Stimulated activated CD8-positive, alpha-beta memory T cell treated with anti-CD3 and anti-CD28 coated beads, Interleukin-7, amount 100 ng/mL, for 24 hours (primary cell): ENCODE data around the gene PARP14.
"Not testable (repeated sequence)": the region's sequence is repeated elsewhere in the genome, so short reads cannot be mapped to it uniquely, and the experiment has no call there.

Experiments
- DNase-seq: peaks from one replicate; pipeline ENCODE4 v3.0.0-alpha.2; 2020; ENCODE audit warnings: low read depth

Gene PARP14

DNA sequence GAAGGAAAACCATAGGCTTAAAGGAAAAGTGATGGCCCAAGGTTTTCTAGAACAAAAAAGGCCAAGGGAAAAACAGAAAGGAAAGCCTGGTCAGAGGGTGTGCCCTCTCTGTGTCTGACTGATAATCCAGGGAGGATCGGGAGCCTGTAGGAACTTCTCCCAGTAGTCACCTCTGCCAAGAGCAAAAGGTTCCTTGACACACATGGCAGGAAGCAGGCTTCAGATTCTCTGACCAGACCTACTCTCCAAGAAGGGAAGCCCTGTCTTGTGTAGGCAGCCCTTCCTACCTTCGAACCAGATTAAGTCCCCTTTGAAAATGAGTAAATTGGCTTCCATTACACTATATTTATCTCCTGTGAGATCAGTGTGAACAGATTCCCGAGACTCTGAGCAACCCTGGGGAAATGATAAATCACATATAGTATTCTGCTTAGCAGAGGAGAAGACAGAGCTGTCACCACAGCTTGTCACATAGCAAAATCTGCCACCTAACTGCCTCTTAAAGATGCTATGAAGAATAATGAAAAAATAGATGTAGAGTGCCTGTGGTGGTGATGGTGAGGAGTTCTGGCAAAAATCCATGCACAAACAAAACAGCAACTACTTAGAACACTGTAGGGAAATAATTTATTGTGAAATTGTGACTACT lies 38.8 kb downstream of the PARP14 start:
- no peak for DNase-seq

DNA sequence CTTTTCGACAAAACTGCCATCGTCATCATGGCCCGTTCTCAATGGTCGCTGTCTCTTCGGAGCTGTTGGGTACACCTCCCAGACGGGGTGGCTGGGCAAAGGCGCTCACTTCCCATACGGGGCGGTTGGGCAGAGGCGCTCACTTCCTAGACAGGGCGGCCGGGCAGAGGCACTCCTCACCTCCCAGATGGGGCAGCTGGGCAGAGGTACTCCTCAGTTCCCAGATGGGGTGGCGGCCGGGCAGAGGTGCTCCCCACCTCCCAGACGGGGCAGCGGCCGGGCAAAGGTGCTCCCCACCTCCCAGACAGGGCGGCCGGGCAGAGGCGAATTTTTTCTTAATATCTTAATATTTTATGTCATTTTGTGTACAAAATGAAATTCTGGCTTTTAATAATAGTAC lies 44.5 kb downstream of the PARP14 start:
- no peak for DNase-seq

DNA sequence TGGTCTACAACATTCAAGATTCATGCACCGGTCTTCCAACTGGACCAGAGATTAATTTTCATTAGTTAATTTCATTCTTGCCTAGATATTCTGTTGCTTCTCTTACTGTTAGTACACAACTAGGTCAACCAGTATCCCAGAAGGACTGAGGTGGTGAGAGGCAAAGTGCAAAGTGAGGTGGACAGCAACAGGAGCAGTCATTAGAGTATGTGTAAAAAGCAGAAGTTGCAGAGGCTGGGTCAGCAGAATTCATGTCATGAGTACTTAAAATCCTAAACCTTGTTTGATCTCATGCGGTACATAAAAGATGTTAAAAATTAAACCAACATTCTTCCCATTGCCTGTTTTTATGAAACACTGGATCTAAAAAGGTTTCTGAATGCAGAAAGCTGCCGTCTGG lies 46.7 kb downstream of the PARP14 start:
- DNase-seq: no peak

DNA sequence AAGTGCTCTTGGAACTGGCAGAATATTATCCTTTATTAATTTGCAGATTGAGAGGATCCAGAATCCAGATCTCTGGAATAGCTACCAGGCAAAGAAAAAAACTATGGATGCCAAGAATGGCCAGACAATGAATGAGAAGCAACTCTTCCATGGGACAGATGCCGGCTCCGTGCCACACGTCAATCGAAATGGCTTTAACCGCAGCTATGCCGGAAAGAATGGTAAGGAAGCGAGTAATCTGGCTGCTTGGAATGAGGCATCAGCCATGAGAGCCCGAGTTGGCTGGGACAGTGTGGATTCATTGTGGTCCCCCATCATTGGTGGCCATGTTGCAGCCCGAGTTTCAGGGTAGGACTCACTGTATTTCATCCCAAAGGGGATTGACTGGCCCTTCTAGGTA lies 47.1 kb downstream of the PARP14 start:
- DNase-seq: no peak

DNA sequence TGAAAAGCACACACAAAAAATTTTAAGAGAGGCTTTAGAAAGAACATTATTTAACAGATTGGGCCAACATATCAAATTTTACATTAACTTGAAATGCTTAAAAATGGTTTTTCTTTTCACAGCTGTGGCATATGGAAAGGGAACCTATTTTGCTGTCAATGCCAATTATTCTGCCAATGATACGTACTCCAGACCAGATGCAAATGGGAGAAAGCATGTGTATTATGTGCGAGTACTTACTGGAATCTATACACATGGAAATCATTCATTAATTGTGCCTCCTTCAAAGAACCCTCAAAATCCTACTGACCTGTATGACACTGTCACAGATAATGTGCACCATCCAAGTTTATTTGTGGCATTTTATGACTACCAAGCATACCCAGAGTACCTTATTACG lies 47.5 kb downstream of the PARP14 start:
- no peak for DNase-seq

DNA sequence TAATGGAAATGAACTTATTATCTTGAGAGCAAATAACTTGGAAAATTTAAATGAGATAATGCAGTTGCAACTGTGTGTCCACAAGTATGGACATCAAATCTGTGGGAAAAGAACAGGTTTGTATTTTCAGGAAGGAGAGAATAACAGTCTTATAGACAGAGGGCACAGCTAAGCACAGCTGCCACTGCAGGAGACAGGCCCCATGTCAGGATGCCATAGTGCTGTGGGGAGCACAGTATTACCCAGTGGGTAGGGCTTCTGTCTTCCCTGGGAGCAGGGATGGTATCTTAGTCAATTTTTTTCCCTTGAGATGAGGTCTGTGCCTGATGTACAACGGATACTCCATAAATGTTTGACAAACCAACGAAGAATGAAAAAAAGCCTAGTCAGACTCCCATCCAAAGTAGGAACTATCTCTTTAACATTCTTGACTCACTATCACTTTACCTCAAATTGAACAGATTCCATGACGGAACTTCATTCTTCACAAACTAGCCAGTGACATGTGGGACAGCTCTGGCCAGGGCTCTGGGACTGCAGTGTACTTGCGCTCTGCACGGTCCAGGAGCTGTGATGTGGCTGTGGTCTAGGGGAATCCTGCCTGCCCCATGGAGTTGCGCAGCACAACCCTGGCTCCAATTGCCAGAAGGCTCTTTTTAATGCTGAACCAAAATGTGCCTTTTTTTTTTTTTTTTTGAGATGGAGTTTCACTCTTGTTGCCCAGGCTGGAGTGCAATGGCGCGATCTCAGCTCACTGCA lies 48.3 kb downstream of the PARP14 start:
- no peak for DNase-seq

DNA sequence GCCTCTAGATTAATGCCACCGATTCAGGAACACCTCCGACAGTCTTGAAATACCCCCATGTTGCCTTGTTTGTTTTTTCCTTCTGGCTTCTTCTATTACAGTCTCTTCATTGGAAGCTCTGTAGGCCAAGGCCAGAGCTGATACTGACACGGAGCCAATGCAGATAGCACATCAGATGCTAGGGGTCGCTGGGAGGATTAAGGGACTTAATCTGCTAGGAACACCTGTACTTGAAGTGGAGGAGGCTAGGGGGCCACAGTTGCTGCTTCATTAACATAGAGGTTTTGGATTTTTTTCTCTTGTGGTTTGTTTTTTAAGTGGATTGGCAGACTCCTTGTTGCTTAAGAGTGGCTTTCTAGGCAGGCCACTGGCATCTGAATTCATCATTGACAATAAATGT lies 49.6 kb downstream of the PARP14 start:
- DNase-seq: no peak

DNA sequence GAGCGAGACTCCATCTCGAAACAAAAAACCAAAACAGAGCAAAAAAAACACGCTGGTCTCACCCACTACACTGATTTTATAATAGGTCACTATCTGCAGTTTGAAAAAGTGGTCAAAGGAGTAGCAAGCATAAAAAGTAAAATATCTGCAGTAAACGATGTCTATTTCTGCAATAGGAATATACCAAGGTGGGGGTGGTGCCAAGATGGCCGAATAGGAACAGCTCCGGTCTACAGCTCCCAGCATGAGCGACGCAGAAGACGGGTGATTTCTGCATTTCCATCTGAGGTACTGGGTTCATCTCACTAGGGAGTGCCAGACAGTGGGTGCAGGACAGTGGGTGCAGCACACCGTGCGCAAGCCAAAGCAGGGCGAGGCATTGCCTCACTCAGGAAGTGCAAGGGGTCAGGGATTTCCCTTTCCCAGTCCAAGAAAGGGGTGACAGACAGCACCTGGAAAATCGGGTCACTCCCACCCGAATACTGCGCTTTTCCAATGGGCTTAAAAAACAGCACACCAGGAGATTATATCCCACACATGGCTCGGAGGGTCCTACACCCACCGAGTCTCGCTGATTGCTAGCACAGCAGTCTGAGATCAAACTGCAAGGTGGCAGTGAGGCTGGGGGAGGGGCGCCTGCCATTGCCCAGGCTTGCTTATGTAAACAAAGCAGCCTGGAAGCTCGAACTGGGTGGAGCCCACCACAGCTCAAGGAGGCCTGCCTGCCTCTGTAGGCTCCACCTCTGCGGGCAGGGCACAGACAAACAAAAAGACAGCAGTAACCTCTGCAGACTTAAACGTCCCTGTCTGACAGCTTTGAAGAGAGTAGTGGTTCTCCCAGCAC lies 52.3 kb downstream of the PARP14 start:
- DNase-seq: not testable (repeated sequence)

DNA sequence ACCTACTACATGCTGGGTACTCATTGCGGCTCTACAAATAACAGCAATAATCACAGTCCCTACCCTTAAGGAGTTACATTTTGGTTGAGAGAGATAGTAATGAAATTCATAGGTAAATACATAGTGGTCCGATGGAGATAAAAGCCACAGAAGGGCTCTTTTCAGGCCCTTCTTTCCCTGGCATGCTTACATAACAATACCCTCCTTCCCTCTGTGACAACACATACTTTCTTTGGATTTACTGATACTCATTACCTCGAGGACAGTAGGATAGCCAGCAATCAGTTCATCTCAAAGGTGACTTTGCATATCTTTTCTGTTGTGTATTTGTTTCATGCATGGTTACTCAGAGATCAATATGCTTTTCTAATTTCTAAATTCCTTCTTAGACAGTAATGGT lies 58.5 kb downstream of the PARP14 start:
- no peak for DNase-seq

DNA sequence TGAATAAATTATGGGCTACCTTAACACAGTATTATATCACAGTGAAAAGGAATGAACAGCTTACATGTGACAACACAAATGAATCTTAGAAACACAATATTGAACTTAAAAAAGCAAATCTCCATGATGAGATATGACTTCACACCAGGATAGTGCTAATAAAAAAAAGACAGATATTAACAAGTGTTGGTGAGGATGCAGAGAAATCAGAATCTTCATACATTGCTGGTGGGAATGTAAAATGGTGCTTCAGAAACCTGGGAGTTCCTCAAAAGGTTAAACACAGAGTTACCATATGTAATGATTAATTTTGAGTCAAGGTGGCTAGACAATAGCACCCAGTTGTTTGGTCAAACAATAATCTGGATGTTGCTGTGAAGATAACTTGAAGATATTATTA lies 61.6 kb downstream of the PARP14 start:
- DNase-seq: no peak

DNA sequence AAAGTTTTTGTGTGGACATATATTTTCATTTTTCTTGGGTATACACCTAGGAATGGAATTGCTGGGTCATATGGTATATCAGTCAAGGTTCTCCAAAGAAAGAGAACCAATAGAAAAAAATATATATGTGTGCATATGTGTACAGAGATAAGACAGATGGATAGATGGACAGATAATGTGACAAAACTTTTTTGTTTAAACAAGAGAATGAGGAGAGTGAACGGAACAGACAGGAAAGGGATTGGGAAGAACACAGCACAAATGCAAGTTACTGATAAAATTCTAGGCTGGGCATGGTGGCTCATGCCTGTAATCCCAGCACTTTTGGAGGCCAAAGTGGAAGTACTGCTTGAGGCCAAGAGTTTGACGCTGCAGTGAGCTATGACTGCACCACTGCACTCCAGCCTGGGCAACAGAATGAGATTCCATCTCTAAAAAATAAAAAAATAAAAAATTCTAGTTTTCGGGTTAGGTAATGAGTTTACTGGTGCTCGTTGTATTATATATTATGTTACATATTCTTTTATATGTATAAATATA lies 63.0 kb downstream of the PARP14 start:
- DNase-seq: no peak

DNA sequence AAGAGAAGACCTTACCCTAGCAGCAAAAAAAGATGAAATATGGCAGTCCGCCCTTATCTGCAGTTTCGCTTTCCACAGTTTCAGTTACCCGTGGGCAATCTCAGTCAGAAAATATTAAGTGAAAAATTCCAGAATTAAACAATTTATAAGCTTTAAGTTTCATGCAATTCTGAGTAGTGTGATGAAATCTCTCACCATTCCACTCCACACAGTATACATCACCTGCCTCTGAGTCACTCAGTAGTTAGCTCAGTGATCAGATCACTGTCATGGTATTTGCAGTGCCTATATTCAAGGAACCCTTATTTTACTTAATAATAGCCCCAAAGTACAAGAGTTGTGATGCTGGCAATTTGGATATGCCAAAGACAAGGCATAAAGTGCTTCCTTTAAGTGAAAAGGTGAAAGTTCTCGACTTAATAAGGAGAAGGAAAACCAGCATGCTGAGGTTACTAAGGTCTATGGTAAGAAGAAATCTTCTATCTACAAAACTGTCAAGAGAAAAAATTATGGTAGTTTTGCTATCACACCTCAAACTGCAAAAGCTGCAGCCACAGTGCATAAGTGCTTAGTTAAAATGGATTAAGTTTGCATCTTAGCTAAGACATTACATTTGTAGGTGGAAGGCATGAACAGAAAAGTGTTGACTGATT lies 64.9 kb downstream of the PARP14 start:
- no peak for DNase-seq

DNA sequence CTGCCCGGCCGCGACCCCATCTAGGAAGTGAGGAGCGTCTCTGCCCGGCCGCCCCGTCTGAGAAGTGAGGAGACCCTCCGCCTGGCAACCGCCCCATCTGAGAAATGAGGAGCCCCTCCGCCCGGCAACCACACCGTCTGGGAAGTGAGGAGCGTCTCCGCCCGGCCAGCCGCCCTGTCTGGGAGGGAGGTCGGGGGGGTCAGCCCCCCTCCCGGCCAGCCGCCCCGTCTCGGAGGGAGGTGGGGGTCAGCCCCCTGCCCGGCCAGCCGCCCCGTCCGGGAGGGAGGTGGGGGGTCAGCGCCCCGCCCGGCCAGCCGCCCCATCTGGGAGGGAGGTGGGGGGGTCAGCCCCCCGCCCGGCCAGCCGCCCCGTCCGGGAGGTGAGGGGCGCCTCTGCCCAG lies 66.7 kb downstream of the PARP14 start:
- not testable (repeated sequence) for DNase-seq

DNA sequence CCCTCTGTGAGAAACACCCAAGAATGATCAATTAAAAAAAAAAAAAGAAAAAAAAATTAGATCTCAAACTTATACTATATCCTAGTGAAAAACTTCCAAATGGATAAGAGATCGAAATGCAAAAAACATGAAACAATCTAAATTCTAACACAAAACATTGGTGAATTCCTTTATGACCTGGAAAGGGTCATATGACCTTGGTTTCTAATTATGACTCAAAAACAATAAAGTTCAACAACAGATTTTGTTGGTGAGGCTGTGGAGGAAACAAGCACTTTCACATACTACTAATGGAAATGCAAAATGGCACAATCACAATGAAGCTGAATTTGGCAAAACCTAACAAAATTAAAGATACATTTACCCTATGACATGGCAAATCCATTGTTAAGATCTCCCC lies 67.7 kb downstream of the PARP14 start:
- DNase-seq: no peak

DNA sequence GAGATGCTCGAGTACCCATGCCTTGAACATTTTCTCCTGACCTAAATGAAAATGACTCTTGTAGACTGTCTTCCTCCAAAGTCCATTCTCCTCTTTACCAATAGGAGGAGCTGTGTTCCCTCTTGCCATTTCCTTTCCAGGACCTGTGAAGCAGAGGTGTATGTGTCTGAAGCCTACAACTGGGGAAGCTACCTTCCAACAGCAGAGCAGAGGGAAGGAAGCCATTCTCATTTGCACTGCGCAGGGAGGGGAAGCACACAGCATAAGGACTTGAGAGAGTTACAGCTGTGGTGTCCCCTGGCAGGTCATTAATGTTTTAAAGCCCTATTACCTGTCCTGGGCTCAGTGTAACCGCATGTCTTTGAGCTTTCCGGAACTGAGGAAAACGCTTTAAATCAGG lies 74.3 kb downstream of the PARP14 start:
- no peak for DNase-seq

DNA sequence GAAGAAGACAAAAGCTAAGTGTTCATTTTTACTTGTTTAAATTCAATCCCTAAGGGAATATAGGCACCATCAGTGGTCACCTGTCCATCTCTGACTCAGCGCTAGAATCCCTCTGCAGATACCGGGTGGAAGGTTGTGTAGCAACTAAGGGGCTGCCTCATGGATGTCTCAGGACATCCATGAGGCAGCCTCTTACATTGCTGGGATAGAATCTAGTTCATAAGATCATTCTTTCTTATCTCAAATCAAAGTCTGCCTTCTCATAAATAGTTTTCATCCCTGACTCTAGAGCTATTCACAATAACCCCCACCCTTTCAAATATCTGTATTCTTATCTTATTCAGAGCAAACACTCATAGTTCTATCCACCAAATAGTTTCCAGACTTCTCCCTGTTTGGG lies 74.9 kb downstream of the PARP14 start:
- no peak for DNase-seq

DNA sequence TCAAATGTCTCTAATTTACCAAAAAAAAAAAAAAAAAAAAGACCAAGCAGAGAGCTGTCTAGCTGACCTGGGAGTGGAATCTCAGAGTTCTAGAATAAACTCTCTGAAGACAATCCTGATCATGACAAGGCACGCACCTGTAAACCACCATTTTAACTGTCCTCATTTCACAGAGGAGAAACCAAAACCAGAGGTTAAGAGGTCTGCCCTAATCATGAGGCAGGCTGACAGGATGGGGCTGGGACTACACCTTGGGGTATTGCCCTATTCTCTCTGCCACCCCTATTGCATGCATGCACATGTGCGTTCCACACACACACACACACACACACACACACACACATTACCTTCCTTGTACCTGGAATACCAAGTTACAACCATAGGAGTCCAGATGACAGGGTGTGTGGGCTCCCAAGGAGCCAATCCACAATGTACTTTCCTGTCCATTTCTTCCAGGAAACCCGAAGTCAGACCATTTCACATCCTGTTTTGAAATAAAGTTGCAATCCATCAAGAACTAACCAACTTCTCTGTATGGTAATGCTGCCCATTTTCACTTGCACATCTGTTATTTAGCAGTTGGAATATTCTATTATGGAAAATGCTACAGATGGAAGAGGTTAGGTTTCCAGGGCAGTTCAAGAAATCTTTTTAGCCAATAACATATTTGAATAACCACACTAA lies 78.4 kb downstream of the PARP14 start:
- DNase-seq: no peak

DNA sequence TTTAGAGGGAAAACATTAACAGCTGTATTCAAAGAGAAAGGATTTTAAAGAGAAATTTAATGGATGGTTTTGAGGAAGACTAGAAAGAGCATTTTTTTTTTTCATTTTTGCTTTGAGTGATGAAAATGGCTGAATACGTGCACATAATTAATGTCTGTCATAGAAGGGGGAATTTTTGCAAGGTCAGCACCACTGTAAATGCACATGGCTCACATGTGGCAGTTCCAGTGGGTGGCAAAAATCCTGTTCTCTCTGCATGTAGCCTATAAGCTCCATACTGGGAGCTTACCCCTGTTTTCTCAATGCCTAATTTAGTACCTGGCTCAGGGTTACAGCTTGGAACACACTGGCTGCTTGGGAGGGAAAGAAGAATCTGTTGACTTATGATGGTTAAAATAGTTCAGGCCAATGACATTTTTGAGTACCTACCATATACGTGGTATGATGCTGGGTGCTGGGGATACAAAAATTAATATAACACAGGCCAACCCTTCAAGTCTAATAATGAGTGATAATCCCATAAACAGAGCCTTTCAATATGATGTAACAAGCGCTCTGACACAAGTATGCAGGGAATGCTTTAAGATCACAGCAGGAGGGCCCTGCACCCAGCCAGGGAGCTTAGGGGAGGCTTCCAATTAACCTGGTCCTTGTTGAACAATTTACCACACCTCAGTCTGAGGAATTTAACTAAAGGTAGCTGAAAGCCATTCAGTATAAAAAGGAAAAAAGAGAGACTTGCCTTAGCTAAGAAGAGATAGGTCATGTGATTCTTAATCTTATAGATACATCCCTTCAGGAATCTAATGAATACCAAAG lies 80.0 kb downstream of the PARP14 start:
- no peak for DNase-seq

DNA sequence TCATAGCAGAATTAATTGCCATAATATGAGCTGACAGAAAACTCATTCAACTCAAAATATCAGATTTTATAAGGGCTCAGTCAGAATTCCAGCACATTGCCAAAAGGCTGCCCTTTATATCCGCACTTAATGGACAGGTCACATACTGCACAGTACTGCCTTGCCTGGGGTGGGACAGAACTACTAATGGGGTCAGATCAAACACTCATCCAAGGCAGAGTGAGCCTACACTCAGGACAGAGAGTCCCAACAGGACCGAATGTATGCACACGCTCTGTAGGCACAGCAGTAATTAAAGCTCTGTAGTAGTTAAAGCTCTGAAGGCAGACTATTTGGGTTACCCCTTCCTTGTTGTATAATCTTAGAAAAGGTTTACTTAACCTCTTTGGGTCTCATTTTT lies 85.8 kb downstream of the PARP14 start:
- no peak for DNase-seq

DNA sequence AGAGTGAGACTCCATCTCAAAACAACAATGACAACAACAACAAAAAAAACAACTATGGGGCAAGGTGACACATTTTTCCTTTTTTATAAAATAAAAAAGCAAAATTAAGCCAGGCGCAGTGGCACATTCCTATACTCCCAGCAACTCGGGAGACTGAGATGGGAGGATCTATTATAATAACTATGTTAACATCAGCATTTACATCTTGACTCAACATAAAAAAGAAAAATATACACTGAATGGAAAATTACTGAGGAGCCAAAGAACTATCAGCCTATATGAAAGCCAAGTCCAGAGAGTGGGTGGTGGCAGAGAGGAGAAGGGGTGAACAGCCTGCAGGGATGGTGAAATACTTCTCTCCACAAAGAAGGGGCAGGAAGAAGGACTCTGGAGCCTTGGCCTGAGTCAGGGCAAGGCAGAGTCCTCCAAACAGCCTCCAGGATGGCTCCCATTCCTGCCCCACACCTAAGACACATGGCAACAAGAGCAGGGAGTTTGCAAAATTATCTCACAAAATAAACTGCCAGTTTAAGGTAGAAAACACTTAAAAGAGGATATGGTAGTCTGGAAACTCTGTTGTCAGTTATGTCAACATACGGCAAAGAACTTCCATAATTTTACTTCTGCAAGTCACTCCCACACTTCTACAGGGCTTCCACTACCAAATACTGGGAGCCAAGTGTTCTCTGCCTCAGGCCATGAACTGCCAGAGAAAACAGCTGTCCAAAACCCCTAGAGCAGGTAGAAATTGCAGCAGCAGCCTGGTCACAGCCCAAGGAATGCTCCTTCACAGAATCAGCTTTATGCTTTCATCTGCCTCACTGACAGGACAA lies 87.1 kb downstream of the PARP14 start:
- DNase-seq: no peak
